Astrocyte of the spinal cord (primary cell): ENCODE measurements around the gene OPN5.

Experiments used
- DNase-seq: peaks from one replicate; pipeline ENCODE4 v3.0.0; 2011; ENCODE audit warnings: low read depth, low spot score
- H3K4me3 ChIP-seq: 2 replicates; pipeline ENCODE4 v1.5.1; 2011; ENCODE audit warnings: low read depth, mild to moderate bottlenecking, low read length, moderate library complexity
- CTCF ChIP-seq: IDR thresholded peaks from 2 replicates; pipeline ENCODE4 v1.5.1; 2012; ENCODE audit warnings: low read depth, mild to moderate bottlenecking, low read length, inconsistent platforms
- in situ Hi-C: cut with HindIII; loops from 2 replicates; pipeline ENCODE4 v1.10.0; 2017; ENCODE audit warnings: low sequenced_read_pairs

The OPN5 gene

GRCh38 chr6:47804821-47805220, 23.0 kb downstream of the OPN5 start:
- H3K4me3 ChIP-seq, result no peak overlapping the region
- no peak for DNase-seq
- in situ Hi-C loops, result no loop called here
- no peak for TF ChIP-seq CTCF

GRCh38 chr6:47809873-47810272, 28.0 kb downstream of the OPN5 start:
- in situ Hi-C loops, result no loop called here
- no peak for DNase-seq
- H3K4me3 ChIP-seq, result no peak overlapping the region
- no peak for TF ChIP-seq CTCF

GRCh38 chr6:47810885-47811284, 29.1 kb downstream of the OPN5 start:
- in situ Hi-C loops, result no loop called here
- H3K4me3 ChIP-seq, result no peak overlapping the region
- DNase-seq, result no peak
- no peak for TF ChIP-seq CTCF

- H3K4me3 ChIP-seq, result no peak overlapping the region
- no peak for DNase-seq
- in situ Hi-C loops, result no loop called here
- TF ChIP-seq CTCF, result no peak
Measured at GRCh38 chr6:47811443-47811842, 29.6 kb downstream of the OPN5 start.

- no peak overlapping the region for H3K4me3 ChIP-seq
- DNase-seq, result no peak
- in situ Hi-C loops, result no loop called here
- TF ChIP-seq CTCF, result no peak
Measured at GRCh38 chr6:47817749-47818148, 35.9 kb downstream of the OPN5 start.

GRCh38 chr6:47819461-47819860, 37.6 kb downstream of the OPN5 start:
- no peak for DNase-seq
- TF ChIP-seq CTCF, result no peak
- in situ Hi-C loops, result no loop called here
- no peak overlapping the region for H3K4me3 ChIP-seq

GRCh38 chr6:47822856-47823554, 41.2 kb downstream of the OPN5 start:
- TF ChIP-seq CTCF, result no peak
- H3K4me3 ChIP-seq, result no peak overlapping the region
- in situ Hi-C loops, result no loop called here
- peak; percentile 6 for DNase-seq
